HG02938 (cell line): Measurements from ENCODE around the gene NPAS3.

Experiments
- ATAC-seq: cut with Tn5 transposase; IDR thresholded peaks from one replicate; pipeline ENCODE4 v1.9.1; 2021; ENCODE audit warnings: mild to moderate bottlenecking, moderate library complexity; ENCODE audit not compliant: unreplicated experiment

NPAS3 gene

DNA sequence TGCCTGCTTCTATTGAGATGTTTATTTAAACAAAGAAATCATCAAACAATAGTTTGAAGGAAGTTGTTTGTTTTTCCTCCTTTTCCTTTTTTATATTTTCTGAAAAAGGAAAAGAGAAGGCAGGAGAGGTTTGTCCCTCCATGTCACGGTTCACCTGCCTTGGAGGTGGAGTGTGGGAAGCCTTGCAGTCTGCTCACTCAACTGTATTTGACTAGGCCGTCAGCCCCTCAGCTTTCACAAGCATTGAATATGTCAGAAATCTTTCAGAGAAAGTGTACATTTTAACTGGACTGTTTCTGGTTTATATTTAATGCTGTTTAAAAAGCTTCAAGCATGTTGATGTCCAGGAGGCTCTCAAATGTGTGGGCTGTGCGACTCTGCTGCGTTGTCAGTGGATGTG is 370.4 kb downstream of the NPAS3 start:
- no peak for ATAC-seq

DNA sequence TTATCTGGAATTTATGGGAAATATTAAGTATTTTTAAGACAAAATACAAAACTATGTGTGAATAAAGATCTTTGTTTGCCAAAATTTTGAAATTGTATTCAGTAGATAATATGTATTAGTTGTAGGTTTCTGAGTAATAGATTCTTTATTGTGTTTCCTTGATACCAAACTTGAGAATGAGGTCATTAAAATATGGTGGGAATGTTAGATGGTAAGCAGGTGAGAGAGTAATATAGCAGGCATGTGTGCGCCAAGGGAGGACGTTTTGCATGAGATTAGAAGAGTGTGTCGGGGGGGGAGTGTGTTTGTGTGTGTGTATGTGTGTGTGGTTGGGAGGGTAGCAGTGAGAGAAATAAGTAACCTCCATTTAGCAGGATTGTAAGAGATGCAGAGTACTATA is 376.5 kb downstream of the NPAS3 start:
- no peak for ATAC-seq

DNA sequence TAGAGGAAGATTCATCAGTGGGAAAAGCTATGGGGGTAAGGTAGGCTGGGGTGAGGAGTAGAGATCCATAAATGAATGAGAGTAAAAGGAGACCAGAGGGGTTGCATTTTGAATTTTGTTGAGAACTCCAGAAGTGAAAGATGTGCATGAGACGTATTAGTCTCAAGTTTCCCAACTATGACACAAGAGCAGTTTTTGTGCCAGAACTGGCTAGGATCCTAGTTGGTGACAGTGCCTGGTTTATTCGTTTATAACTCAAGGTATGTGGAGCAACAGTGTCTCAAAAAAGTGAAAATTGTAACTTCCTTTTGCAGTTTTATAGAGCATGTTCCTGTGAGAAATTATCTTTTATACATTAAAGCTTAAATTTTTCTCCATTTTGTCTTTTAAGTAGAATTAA is 377.0 kb downstream of the NPAS3 start:
- no peak for ATAC-seq

- ATAC-seq: no peak
Measured at GRCh38 chr14:33317675-33318074, 379.0 kb downstream of the NPAS3 start.

DNA sequence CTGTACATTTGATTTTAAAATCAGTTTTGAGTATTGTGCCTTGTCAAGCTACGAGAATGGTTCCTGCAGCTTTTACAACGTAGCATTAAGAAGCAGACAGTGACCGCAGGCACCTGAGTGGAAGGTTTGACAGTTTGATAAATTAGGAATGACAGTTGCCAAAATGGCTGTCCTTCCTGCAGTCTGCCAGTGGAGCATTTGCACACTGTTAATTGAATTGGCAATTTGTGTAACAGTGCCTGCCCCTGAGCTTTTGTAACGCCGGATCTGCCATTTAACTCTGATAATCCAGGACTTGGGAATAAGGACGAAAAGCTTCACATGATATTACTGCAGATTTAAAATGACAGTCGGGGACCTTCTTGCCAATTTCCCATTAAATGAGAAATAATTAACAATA is 385.3 kb downstream of the NPAS3 start:
- ATAC-seq: no peak

- ATAC-seq: no peak
Measured at GRCh38 chr14:33331176-33331949, 392.7 kb downstream of the NPAS3 start.

DNA sequence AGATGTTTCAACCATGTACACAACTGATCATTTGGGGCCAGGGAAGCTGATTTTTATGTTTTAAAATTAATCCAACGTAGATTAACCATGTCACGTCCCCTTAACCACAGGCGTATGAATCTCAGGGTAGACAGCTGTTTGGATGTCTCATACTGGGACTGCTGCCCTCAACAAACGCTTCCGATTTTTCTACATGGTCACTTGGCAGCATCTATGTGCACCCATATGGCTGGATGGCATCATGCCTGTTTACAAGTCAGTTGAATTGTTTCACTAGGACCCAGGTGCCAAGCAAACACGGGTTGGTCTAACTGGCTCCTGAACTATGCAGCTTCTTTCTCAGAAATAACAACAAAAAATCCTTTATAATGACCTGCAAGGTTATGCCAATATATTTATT is 393.8 kb downstream of the NPAS3 start:
- no peak for ATAC-seq

- ATAC-seq: no peak
Measured at GRCh38 chr14:33335366-33335765, 396.7 kb downstream of the NPAS3 start.

GRCh38 chr14:33342299-33342974 is 403.8 kb downstream of the NPAS3 start:
- no peak for ATAC-seq

GRCh38 chr14:33343016-33343415 is 404.3 kb downstream of the NPAS3 start:
- ATAC-seq: no peak

GRCh38 chr14:33347796-33348195 is 409.1 kb downstream of the NPAS3 start:
- ATAC-seq: no peak

- ATAC-seq: no peak
Measured at GRCh38 chr14:33348510-33348909, 409.8 kb downstream of the NPAS3 start.

DNA sequence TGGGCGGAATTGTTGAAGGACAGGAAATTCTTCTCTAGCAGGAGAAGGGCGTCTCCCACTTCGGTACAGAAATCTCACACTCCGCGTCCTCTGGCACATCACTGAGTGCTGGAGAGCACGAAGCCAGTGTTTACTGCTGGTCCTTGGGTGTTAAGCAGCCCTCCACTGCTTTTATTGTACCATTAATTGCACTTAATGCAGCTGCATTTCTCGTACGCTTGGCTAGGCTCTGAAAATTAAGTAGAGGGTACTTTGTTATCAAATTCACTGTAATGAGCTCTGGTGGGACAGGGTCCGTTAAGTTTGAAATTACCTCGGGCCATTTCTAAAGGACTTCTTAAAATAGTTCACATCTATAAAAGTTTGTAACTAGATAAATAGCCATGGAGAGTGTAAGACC is 411.2 kb downstream of the NPAS3 start:
- no peak for ATAC-seq

- ATAC-seq: no peak
Measured at GRCh38 chr14:33350366-33350990, 411.8 kb downstream of the NPAS3 start.

- no peak for ATAC-seq
Measured at GRCh38 chr14:33352821-33353220, 414.1 kb downstream of the NPAS3 start.

DNA sequence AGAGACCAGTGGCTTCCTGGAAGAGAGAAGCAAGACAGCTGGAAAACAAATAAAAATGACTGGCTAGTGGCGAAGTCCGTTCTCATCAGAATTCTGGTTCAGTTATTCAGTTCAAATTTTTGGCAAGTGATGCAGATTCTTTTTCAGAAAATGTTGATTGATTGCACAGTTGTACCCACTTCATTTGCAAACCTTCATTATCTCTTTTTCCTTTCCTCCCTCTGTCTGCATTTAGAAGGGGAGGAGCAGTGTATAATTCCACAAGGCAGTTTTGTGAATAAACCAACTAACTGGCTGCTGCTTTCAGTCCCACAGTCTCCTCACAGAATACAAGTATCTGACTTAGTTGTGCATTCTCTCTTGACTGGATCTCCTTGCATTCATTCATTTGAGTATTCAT is 417.5 kb downstream of the NPAS3 start:
- no peak for ATAC-seq

- ATAC-seq: no peak
Measured at GRCh38 chr14:33357225-33358010, 418.7 kb downstream of the NPAS3 start.

DNA sequence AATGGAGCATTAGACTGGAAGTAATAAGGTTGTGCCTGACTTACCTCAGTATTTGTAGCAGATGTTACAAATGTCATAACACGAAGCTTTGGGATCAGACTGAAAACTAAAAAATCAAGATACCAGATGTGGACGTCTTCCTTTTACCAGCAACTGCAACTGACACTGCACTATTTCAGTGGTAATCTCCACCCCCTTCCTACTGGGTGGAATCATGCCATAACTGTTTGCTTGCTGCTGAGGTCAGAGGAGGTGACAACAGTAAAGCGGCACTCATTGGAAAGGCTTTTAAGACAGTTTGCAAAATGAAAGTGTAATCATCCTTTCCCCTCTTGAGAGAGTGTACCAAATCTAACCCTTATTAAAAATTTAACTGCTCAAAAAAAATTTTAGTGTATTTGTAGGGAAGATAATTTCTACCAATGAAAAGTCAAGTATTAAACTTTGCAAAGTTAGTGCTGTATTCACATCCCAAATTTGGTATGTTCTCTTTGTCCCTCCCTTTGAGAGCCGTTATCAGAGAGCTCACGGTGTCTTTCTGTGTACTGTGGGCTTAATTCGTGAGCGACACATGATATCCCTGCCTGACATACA is 420.7 kb downstream of the NPAS3 start:
- ATAC-seq: no peak

DNA sequence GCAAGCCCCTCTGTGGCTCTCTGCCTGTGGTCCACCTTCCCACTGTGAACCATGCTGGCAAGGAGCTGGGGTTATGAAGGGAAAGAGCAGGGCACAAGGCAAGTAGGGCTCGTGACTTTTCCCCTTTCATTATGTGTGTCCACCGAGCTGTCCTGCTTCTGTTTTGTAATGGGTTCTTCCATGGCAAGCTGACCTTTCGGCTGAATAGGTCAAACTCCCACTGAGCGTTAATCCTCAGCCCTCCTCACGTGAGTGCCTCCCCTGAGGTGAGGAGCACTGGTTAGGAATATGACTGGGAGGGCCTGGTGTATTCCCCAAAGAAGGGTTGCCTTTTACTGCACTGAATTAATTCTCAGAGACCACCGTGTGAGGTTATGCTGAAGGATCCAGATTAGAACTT is 424.3 kb downstream of the NPAS3 start:
- no peak for ATAC-seq

GRCh38 chr14:33363682-33364081 is 425.0 kb downstream of the NPAS3 start:
- ATAC-seq: no peak

DNA sequence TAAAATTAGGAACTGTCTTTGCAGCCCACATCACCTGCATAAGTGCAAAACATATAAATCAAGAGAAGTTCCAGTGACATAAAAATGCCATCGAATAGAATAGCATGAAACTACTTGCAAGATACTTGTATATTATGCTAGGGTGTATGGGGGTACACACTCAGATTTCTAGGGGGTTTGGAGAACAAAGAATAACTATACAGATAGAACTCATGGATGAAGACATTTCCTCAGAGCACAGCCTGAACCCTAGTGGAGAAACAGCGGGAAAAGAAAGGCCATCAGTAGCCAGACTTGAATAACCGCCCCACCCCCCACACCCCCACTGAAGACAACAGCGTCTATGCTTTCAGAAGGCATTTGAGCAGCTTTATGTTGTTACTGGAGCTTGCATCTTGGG is 425.8 kb downstream of the NPAS3 start:
- no peak for ATAC-seq
